ENCODE data around the gene WIPF1.

WIPF1 gene

GRCh38 chr2:174529916-174530315 lies 67.7 kb downstream of the WIPF1 start:
- no peak for DNase-seq

GRCh38 chr2:174527959-174528358 lies 69.6 kb downstream of the WIPF1 start:
- DNase-seq: no peak

- DNase-seq: no peak
Observed at GRCh38 chr2:174527101-174527721, 70.4 kb downstream of the WIPF1 start.

- no peak for DNase-seq
Observed at GRCh38 chr2:174524527-174524926, 73.1 kb downstream of the WIPF1 start.

- peak; percentile 7 for DNase-seq
Observed at GRCh38 chr2:174522553-174522952, 75.1 kb downstream of the WIPF1 start.

- no peak for DNase-seq
Observed at GRCh38 chr2:174518395-174518794, 79.2 kb downstream of the WIPF1 start.

GRCh38 chr2:174516501-174517378 lies 80.9 kb downstream of the WIPF1 start:
- no peak for DNase-seq

GRCh38 chr2:174512345-174512744 lies 85.3 kb downstream of the WIPF1 start:
- DNase-seq: no peak

- no peak for DNase-seq
Observed at GRCh38 chr2:174511580-174512260, 85.9 kb downstream of the WIPF1 start.

GRCh38 chr2:174510583-174511189 lies 86.9 kb downstream of the WIPF1 start:
- no peak for DNase-seq

Measured in HCEC 1CT (cell line).